ENCODE measurements around the gene PDE4D. TPM values are rescaled to one million over a fixed set of nuclear protein-coding genes. Genes with fewer than 3 reads are reported as not detected.

Gene PDE4D
- total and polyA plus RNA-seq, 3 donors from 2014 or later = 7.8 to 13.9 (median 8.7) TPM

- no peak for DNase-seq
- Histone ChIP-seq H3K36me3 (ENCODE audit: low read depth, missing control alignments) (no peaks in the 10 kb centered on the region), H3K4me3 (no peak overlapping the region), H3K27ac (no peak overlapping the region), H3K4me1 (no peaks in the 10 kb centered on the region), H3K9me3 (no peaks in the 10 kb centered on the region), H3K27me3 (no peaks in the 10 kb centered on the region)
- WGBS, 2 donors = 87 to 95% methylated on average over 6 of the region's 6 CpGs
- TF ChIP-seq POLR2A (IDR thresholded peaks at IDR 0.05) = no peak
- TF ChIP-seq, protein P1, sequence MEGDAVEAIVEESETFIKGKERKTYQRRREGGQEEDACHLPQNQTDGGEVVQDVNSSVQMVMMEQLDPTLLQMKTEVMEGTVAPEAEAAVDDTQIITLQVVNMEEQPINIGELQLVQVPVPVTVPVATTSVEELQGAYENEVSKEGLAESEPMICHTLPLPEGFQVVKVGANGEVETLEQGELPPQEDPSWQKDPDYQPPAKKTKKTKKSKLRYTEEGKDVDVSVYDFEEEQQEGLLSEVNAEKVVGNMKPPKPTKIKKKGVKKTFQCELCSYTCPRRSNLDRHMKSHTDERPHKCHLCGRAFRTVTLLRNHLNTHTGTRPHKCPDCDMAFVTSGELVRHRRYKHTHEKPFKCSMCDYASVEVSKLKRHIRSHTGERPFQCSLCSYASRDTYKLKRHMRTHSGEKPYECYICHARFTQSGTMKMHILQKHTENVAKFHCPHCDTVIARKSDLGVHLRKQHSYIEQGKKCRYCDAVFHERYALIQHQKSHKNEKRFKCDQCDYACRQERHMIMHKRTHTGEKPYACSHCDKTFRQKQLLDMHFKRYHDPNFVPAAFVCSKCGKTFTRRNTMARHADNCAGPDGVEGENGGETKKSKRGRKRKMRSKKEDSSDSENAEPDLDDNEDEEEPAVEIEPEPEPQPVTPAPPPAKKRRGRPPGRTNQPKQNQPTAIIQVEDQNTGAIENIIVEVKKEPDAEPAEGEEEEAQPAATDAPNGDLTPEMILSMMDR (IDR thresholded peaks at IDR 0.05) = no peak
- intact Hi-C loops (cut with DNase I; ENCODE audit: low total_unique reads) = loop anchor here (10.0 kb wide), 1 partner anchor 190 kb away; no protein-coding TSS in a partner anchor
Measured at GRCh38 chr5:59184769-59185168, 708.8 kb downstream of the PDE4D start.

GRCh38 chr5:59182760-59183159 is 710.8 kb downstream of the PDE4D start:
- TF ChIP-seq, protein P1 (IDR thresholded peaks at IDR 0.05) = no peak
- no peak for TF ChIP-seq POLR2A (IDR thresholded peaks at IDR 0.05)
- DNase-seq = no peak
- H3K27me3 ChIP-seq = no peaks in the 10 kb centered on the region
- intact Hi-C loops (cut with DNase I; ENCODE audit: low total_unique reads) = loop anchor here (10.0 kb wide), 1 partner anchor 192 kb away; no protein-coding TSS in a partner anchor
- no peaks in the 10 kb centered on the region for H3K36me3 ChIP-seq (ENCODE audit: low read depth, missing control alignments)
- H3K4me1 ChIP-seq = no peaks in the 10 kb centered on the region
- WGBS, 2 donors = 92 to 98% methylated on average over 3 of the region's 3 CpGs
- no peak overlapping the region for H3K4me3 ChIP-seq
- H3K27ac ChIP-seq = no peak overlapping the region
- H3K9me3 ChIP-seq = no peaks in the 10 kb centered on the region

DNA sequence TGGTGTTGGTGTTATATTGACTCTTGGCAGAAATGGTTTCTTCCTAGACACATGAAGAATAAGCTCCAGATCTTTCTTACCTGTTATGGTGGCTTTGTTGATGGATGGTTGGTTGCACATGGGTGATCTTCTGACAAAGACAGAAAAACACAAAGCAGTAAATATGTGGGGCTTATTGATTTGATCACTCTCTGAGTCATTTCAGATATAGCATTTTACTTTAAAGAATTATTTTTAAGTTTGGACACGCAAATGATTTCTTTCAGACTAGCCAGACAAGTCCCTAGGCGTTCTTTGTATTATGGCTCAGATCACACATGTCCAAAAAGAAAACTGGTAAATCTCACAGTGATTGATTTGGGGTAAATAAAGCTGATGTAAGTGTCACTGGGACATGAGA is 713.0 kb downstream of the PDE4D start:
- intact Hi-C loops (cut with DNase I; ENCODE audit: low total_unique reads) = loop anchor here (10.0 kb wide), 1 partner anchor 194 kb away; no protein-coding TSS in a partner anchor
- no peaks in the 10 kb centered on the region for H3K36me3 ChIP-seq (ENCODE audit: low read depth, missing control alignments)
- WGBS, 2 donors = 97% methylated on average over 2 of the region's 2 CpGs

GRCh38 chr5:59179704-59180103 is 713.8 kb downstream of the PDE4D start:
- TF ChIP-seq, protein P1 (IDR thresholded peaks at IDR 0.05) = no peak
- TF ChIP-seq POLR2A (IDR thresholded peaks at IDR 0.05) = no peak
- Histone ChIP-seq H3K27ac (no peak overlapping the region), H3K36me3 (ENCODE audit: low read depth, missing control alignments) (no peaks in the 10 kb centered on the region), H3K9me3 (no peaks in the 10 kb centered on the region), H3K4me1 (no peaks in the 10 kb centered on the region), H3K4me3 (no peak overlapping the region), H3K27me3 (no peaks in the 10 kb centered on the region)
- WGBS, 2 donors = 72 to 75% methylated on average over 2 of the region's 2 CpGs
- no peak for DNase-seq
- intact Hi-C loops (cut with DNase I; ENCODE audit: low total_unique reads) = loop anchor here (10.0 kb wide), 1 partner anchor 195 kb away; no protein-coding TSS in a partner anchor

More for the DNA sequence above, 713.0 kb downstream of the PDE4D start:
- H3K27ac ChIP-seq = no peak overlapping the region
- TF ChIP-seq POLR2A (IDR thresholded peaks at IDR 0.05) = no peak
- TF ChIP-seq, protein P1 (IDR thresholded peaks at IDR 0.05) = no peak
- H3K4me1 ChIP-seq = no peaks in the 10 kb centered on the region
- DNase-seq = no peak
- H3K9me3 ChIP-seq = no peaks in the 10 kb centered on the region
- no peaks in the 10 kb centered on the region for H3K27me3 ChIP-seq
- H3K4me3 ChIP-seq = no peak overlapping the region

GRCh38 chr5:59178482-59178881 is 715.0 kb downstream of the PDE4D start:
- intact Hi-C loops (cut with DNase I; ENCODE audit: low total_unique reads) = no loop called here
- no peak for DNase-seq
- Histone ChIP-seq H3K4me1 (no peaks in the 10 kb centered on the region), H3K36me3 (ENCODE audit: low read depth, missing control alignments) (no peaks in the 10 kb centered on the region), H3K27ac (no peak overlapping the region), H3K27me3 (no peaks in the 10 kb centered on the region), H3K9me3 (no peaks in the 10 kb centered on the region), H3K4me3 (no peak overlapping the region)
- TF ChIP-seq, protein P1 (IDR thresholded peaks at IDR 0.05) = no peak
- TF ChIP-seq POLR2A (IDR thresholded peaks at IDR 0.05) = no peak
- 100% methylated on average over 1 of the region's 1 CpG for WGBS, 2 donors
